HG03565 (cell line): ENCODE data around the gene TTLL12.

Experiments used
- ATAC-seq: cut with Tn5 transposase; IDR thresholded peaks from one replicate; pipeline ENCODE4 v1.9.1; 2021; ENCODE audit warnings: mild to moderate bottlenecking, moderate library complexity; ENCODE audit not compliant: unreplicated experiment

TTLL12 gene

DNA sequence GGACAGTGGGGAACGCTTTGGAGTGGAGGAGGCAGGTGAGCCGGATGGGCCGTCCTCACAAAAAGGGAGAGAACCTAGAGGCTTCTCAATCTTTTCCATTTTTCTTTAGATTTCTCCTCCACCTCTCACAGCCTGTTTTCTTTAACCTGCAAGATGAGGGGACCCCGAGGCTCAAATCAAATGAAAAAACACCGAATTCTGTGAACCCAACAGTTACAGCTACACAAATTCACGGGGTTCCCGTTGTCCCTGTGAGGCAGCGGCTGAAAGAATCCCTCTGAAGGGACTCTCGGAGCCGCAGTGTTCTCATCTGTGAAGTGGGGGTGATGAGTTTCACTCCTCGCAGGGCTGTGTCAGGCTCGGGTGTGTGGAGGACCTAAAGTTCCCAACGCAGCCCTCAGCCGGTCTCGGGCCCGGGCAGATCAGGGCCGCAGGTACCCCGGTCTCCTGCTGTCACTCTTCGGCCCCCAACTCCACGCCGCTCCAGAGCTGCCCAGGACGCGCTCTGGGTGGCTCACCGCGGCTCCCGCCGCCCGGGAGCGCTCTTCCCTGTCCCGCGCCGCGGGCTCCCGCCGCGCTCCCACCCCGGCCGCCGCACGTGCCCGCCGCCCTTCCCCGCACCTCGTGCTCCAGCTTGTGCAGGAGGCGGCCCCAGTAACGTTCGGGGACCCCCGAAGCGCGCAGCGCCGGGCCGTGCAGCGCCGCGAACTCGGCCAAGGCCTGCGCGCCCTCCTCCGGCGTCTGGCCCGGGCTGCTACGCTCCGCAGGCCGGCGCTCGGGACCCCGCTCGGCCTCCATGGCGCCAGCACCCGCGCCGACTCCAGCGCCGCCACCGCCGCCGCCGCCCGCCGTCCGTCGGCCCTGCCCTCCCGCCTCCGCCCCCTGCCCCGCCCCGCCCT, at the start of gene TTLL12:
Gene TTLL12, minus strand, starts transcription at position 863 of the 899 bp plus-strand sequence. Its CDS starts 65 bp downstream, at position 798.
- ATAC-seq = peak; percentile 33

DNA sequence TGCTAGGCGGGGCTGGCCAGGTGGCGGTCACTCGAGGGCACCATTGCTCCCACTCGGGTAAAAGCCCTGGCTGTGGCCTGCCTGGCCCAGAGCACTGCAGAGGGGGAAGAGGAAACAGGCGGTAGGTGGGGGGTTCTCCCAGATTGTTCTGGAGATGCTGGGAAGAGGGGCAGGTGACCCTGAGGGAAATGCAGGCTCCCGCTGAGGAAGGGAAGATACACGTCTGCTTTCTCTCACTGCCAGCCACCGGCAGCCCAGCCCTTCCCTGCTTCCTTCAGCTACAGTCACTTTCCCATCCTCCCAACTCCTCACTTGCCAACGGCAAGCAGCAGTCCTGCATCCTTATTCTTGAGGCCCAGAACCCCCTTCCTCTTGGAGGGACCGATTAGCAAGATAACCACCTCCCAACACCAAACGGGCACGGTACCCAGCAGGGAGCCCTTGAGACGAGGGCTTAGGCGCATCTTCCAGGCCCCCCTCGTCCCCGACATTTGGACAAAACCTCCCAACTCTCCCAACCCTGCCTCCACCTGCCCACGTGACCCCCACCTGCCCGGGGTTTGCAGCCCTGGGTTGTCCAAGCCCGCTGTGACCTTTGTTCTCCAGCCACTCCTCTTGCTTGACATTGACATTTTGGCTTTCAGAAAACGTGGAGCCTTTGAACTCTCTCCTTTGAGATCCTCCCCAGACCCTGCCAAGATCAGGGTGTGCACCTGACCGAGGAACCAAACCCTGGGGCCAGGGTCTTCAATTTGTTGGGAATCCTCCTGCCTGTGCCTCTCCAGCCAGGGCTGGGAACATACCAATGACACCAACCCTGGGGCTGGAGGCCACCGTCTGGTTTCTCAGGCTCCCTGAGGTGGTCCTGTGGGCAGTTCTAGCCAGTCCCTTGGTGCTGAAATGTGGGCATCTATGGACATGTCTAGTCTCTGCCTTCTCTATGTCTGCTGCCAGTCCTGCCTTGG, 48.8 kb upstream of the TTLL12 start:
- ATAC-seq = no peak

DNA sequence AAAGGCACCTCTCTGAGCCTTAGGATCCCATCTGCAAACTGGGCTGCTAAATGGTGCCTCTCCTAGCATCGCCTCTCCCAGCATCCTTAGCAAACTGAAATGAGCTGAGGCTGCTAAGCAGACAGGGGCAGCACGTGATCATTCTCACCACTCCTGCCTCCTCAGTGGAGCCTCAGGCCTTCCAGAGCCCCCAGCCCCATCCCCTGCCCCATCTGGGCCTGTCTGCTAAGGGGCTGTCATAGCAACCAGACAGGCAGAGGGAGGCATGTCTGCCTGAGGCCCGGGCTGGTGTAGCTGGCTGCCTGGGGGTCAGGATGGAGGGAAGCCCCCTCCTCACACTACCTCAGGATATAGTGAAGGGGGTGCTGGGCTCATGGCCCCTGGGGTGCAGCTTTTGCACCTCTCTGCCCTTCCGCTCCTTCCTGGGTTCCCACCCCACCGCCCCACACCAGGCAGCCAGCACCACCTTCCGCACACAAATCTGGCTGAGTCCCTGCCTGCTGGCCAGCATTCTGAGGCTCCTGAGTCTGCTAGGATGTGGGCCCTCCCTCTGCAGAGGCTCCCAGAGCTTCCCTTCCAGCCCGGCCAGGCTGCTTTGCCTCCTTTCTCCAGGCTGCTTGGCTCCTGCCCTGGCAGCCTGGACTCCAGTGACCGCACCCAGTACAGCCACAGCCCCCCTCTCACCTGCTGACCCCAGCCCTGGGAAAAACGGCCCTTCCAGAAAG, 47.5 kb upstream of the TTLL12 start:
- ATAC-seq = no peak

DNA sequence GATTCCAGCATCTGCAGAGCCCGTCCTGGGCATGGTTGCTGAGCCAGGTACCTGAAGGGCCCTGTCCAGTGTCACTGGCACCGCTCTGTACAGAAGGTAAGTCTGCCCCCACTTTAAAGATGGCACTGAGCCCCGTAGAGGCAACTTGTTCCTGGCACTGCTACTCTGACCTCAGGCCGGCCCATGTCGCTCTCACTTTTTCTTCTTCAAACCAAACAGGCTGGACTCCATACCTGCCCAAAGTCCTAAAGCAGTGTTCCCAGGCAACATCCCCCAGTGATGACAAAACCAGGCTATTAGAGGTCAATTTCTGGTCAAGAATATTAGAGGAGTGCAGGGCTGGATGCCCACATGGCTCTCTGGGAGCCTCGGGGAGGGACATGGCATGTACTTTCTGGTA, 46.6 kb upstream of the TTLL12 start:
- ATAC-seq = no peak

DNA sequence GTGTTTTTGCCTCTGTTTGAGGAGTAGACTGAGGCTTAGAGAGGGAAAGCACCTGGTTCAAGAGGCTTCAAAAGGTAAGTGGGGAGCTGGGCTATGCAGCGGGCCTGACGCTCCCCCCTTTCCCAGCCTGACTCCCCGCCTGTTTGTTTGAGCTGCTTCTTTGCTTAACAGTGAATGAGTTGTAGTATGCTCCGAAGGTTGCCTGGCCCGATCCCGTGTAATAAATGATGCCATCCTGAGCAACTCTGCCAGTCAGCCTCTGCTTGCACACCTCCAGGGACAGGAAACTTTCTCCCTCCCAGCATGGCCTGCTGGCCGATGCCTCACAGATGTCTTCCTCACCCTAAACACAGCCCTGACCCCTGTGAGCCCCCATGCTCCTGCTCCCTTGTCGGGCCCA, 45.5 kb upstream of the TTLL12 start:
- no peak for ATAC-seq

DNA sequence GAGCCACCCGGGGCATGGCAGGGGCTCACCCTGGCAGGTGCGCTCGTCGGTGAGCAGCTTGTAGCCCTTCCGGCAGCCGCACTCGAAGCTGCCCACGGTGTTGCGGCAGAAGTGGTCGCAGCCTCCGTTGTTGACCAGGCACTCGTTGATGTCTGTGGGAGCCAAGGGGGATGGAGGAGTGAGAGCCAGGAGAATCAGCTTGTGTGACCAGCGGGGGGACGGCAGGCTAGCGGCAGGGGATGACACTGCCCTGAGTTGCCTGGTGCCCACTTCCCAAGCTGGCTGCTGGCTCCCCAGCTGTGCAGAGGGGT, 44.7 kb upstream of the TTLL12 start:
- no peak for ATAC-seq

DNA sequence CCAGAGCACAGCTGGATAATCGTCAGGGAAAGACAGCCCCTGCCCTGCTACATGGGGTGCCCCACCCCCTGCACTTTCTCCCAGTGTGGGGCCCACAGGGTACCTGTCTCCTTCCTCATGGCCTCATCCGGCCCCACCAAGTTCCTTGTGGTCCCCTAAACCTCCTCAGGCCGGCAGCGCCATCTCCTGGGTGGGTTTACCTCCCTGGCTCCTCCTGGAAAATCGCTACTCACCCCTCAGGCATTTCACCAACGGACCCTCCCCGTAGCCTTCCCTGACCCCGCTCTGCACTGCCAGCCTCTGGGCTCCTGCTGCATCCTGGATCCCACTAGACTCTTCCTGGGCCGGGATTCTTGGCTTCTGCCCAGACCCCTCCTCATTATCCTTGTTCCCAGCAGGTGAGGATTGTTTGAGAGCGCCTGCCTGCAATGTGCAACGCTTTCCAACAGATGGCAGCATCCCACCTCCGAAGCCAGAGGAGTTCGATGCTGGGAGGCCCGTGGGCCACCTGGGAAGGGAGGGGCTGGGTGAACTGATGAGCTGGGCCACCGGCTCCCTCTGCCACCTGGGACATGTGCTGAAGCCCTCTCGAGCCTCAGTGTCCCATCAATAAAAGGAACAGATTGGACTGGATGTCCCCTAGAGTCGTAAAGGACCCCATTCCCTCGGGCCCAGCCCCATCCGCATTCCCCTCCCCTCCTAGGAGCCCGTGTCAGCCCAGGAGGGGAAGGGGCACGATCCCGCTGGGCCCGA, 44.2 kb upstream of the TTLL12 start:
- ATAC-seq = no peak

DNA sequence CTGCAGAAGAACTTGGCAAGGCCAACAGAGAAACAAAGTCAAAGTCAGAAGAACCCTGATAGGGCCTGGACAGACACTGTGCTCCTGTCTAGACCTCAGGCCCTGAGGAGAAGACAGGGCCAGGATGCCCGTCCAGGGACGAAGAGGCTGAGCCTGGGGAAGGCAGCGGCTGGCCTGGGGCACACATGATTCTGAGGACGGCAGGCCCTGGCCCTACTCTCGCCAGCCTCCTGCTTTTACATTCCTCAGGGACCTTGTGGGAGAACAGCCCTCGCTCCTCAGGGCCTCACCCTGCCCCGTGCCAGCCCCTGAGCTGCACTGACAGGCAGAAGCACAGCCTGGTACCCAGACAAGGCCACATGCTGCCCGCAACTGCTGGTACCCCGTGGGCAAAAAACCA, 43.6 kb upstream of the TTLL12 start:
- no peak for ATAC-seq

DNA sequence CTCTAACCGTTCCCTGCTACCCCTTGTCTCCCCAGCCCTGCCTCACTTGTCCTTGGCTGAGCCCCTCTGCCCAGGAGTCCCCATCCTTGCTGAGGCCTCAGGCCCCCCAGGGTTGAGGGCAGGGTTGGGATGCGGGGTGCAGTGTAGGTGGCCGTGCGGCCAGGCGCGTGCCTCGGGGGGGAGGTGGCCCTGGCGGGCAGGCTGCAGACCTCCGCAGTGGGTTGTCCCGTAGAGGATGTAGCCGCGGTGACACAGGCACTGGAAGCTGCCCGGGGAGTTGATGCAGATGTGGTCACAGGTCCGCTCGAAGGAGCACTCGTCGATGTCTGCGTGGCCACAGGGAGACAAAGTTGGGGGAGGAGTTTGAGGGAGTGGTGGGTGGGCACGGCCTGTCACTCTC, 41.9 kb upstream of the TTLL12 start:
- ATAC-seq = no peak

DNA sequence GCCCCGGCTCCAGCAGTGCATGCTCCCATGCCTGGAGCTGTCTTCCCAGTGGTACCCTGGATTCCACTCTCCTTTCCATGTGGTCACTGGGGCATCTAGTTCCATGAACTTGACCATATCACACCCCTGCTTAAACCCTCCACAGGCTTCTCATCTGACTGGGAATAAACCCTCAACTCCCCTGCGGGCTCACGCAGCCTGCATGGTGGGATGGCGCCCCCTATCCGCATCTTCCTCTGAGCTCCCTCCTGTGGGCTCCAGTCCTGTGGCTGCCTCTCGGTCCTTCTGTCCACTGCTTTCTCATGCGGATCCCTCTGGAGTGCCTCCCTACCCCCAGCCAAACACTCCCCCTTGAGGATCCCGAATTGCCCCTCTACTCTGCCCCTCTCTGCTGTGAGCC, 41.4 kb upstream of the TTLL12 start:
- no peak for ATAC-seq

DNA sequence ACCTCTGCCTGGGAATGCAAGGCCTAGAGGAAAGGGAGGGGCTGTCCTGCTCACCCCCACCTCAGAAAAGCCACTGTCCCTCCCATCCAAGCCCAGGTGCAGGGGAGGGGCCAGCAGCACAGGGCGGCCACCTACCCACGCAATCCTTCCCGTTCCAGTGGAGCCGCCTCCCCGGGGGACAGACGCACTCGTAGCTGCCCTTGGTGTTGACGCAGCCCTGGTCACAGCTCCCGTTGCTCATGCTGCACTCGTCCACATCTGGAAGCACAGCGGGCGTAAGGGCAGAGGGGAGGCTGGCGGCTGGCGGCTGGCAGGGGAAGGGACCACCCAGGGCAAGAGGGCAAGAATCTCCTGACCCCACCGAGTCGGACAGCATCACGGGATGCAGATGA, 40.3 kb upstream of the TTLL12 start:
- ATAC-seq = no peak

DNA sequence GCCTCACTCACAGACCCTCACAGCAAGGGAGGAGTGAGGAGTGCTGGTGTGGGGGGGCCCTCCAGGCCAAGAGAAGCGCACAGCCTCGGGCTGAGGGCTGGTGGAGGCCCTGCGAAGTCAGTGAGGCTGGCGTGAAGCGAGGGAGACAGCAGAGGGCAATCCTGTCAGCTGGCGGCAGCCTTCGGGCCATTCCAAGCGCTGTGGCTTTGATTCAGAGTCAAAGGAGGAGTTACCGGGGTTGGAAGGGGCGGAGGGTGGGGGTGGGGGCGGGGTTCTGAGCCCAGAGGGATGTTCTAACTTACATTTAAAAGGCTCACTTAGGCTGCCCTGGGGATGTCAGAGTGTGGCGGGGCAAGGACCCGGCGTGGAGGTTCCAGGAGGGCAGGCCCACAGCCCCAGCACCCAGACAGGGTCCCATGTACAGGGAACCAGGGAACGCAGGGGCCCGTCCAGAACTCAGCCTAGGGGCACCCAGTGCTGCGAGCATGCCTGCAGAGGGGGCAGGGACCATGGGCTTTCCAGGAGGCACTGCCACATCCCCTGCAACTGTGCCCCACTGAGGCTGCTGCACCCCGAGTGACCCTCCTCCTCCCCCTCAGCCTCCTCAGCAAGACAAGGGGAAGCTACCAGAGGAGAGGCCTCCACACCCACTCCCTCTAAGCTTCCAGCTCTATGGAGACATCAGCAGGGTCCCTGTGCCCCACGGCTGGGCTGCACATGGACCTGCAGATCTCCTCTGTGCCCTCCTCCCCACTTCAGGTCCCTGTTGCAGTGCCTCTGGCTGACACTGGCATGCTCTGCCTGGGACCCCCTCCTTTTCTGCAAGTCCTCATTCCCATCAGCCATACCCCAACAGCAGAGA, 39.7 kb upstream of the TTLL12 start:
- no peak for ATAC-seq

DNA sequence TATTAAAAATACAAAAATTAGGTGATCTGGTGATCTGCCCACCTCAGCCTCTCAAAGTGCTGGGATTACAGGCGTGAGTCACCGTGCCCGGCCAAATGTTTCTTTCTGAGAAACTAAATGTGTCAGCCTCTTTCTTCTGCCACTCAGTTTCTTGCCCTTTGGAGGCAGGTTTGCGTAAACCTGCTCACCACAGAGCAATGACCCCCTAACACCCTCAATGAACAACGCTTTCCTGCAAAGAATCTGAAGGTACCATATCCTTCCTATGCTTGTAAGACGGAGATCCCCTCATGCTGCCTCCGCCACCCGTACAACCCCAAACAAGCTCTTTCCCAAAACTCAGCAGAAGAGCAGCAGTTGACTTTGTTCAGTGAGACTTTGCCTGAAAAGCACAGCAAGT, 38.7 kb upstream of the TTLL12 start:
- no peak for ATAC-seq

DNA sequence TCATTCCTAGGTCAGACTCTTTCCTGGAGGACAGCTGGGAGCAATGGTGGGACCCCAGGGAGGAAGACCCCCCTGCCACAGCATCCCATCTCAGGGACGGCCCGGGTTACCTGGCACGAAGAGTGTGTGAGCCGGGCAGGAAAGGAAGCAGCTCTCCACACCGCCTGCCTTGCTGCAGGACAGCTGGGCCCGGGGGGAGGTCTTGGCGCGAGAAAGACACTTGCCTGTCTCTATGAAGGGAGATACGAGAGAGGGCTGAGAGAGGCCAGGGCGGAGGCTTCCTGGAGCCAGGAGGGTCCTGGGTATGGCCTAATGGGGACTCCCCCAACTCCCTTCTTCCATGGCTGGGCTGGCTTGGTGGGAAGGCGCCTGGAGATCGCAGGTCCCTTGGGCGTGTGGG, 36.1 kb upstream of the TTLL12 start:
- ATAC-seq = no peak

DNA sequence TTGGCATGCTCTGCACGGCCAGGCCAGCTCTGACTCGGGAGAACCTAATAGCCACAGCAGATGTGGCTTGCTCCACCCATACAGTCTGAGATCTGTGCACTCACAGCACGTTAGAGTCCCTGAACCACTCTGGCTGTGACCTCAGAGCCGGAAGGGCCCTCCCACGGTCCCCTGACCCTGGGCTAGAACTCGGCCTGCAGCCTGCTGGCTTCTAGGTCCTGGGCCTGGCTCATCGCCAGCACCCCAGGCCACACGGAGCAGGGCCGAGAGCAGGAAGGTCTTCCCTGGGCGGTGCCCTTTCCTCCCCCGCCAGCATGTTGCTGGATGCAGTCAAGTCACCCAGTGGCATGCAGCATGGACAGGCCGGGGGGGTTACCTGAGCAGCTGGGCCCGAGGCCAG, 35.3 kb upstream of the TTLL12 start:
- no peak for ATAC-seq

DNA sequence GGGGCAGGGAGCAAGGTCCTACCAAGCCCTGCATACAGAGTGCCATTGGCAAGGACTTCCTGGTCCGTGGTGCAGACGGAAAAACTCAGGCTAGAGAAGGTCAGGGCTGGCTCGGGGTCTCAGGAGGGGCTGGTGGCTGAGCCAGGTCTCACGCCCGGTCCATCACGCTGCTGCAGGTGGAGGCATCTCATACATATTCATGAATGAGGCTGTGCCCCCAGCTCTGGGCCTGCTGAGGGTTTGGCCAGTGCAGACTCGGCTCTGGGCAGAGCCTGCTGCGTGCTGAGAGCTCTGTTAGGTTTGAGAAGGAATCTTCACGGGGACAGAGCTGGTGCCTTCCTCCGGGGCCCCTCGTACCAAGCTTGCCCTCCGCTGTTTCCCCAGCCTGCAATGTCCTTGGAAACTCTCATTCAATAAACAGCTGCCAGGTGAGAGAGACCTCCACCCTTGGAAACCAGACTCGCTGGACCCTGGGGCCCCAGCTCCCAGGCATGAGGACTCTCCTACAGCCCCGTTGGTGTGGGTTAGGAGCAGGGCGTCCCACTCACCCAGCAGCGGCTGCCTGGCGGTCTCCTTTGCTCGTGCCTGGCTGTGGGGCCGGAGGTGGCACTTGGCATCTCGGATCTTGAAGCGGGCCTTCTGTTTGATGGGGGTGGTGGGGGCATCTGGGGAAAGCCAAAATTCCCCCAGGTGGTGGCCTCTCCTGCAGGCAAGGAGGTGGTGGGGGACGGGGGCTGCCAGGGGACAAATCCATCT, 33.9 kb upstream of the TTLL12 start:
- no peak for ATAC-seq

DNA sequence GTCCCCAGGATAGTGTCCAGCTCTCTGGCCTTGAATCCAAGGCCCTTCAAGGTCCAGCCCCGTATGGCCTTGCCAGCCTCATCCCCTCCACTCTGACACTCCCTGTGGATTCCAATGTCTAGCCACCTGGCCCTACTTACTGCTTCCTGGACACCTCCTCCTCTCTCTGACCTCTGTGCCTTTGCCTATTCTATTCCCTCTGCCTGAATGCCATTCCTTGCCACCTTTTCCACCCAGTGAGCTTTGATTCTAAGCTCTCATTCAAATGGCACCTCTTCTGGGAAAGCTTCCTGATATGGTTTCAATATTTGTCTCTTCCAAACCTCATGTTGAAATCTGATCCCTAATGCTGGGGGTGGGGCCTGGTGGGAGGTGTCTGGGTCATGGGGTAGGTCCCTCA, 31.9 kb upstream of the TTLL12 start:
- ATAC-seq = no peak

DNA sequence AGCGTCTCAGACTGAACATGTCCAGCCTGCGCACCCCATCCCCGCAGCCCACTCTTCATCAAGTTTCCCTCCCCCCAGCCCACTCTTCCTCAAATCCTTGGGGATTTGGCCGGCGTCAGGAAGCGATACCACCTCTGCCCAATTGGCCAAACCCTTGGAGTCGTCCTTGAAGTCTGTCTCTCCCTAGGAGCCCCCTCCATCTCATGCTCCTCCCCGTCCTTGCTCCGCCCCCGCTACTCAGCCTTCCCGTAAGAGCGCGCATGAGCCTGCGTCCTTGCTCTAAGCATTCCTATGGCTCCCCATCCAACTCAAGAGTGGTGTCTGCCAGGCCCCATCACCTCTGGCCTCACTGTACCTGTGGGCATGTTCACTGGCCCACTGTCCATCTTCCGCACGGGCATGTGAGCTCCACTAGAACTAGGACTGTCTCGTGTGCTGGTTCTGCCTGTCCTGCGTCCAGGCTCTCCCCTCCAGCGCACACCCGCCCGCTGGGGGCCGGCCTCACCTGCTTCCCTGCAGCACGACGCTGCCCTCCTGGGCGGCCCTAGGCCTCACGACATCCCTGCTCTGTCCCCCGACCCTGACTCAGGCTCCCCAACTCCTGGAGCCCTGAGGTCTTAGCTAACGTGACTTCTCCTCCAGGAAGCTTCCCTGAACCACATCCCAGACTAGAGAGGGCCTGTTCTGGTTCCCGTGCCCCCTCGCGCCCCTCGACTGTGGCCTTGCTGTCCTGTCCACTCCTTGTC, 30.5 kb upstream of the TTLL12 start:
- ATAC-seq = no peak
